HG03571 (cell line): ENCODE results near the gene ZNF587B.
"Not testable (repeated sequence)": the region's sequence is repeated elsewhere in the genome, so short reads cannot be mapped to it uniquely, and the experiment has no call there.

Experiments
- ATAC-seq: cut with Tn5 transposase; IDR thresholded peaks from one replicate; pipeline ENCODE4 v1.9.1; 2021; ENCODE audit not compliant: unreplicated experiment

ZNF587B gene

DNA sequence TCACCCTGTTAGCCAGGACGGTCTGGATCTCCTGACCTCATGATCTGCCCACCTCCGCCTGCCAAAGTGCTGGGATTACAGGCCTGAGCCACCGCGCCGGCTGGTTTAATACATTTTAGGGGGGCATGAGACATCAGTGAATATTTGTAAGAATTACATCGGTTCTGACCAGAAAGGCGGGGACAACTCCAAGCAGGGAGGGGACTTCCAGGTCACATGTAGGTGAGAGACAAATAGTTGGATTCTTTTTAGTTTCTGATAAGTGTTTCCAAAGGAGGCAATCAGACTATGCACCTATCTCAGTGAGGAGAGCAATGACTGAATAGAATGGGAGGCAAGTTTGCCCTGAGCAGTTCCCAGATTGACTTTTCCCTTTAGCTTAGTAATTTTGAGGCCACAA lies 11.7 kb upstream of the ZNF587B start:
- ATAC-seq = no peak

DNA sequence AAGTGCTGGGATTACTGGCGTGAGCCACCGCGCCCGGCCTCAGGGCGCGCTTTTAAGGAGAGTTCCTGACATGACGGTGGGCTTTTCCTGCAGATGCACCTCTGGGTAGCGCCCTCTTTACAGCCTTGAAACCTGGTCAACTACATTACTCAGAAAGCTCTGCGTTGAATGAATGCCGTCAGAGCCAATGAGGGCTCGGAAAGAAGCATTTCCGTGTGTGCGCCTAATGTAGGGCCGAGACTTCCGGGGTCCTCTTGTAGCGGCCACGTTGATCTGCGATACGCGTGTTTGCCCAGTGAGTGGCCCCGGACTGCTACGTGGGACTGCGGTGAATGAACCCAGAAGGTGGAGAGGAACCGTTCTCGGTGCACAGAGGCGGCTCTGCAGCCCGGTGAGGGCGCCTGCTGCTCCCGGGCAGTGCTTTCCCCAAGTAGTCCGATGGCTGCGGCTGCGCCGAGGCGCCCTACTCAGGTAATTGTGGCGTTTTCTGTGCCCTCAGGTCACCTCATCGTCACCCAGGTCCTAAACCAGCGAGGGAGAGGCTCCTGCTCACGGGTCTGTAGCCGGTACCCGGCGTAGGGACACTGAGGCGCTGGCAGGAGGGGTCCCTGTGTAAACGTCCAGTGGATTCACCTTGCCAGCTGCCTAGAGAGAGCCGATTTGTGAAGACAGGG lies 10.5 kb upstream of the ZNF587B start:
- ATAC-seq = peak; percentile 89

DNA sequence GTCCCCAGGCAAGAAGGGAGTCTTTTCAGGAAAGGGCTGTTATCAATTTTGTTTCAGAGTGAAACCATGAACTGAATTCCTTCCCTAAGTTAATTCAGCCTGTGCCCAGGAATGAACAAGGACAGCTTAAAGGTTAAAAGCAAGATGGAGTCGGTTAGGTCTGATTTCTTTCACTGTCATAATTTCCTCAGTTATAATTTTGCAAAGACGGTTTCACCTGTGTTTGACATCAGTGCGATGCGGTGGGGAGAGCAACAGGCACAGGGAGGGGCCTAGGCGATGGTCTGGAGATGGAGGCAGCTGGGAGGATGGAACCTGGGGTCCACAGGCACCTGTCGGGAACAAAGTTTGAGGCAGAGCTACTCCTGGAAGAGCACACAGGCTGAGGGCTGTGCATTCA lies 9.5 kb upstream of the ZNF587B start:
- no peak for ATAC-seq

DNA sequence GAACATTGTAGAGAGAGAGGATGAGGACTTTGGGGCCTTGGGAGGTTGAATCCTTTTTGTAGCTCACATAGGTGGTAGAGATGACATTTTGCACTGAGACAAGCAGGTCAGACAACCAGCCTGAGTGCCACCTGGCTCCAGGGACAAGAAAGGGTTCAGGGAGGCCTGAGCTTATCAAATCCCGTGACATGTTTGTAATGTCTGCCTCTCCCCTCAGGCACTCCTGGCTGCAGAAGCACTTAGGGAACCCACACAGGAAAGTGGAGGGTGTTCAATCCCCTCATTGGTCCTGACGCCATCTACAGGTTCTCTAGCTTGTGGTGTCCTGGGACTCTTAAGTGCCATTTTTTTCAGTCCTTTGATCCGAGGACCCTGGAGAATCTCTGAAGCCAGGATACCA lies 9.0 kb upstream of the ZNF587B start:
- not testable (repeated sequence) for ATAC-seq

DNA sequence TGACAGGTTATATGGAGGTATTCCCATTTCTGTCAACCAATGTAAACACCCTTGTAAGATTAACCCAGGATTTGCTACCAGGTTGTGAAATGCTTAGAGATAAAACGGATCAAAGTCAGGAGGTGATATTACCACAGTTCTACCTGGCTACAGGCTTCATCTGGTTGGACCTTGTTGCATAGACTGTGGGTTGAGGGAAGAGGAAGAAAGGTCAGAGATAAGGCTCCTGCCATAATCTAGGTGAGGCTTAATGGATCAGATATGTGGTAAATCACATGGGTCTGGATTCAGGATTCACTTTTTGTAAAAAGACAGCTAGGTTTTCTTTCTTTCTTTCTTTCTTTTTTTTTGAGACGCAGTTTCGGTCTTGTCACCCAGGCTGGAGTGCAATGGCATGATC lies 8.6 kb upstream of the ZNF587B start:
- ATAC-seq = not testable (repeated sequence)

DNA sequence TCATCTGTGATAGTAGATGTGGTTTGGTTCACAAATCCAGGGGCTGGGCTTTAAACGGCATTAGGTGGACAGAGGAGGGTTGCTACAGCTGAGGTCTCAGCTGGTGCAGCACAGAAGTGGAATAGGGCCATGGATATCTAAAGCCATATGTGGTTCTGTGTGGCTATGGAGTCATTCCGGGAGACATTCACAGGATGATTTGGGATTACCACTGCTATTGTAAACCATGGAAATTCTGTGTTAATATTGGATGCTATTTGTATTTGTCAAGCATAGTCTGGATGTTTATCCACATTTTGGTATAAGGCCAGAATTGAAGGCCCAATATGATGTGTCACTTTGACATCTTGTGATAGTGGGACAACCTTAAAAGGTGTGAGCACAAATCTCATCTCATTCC lies 6.9 kb upstream of the ZNF587B start:
- ATAC-seq = not testable (repeated sequence)

DNA sequence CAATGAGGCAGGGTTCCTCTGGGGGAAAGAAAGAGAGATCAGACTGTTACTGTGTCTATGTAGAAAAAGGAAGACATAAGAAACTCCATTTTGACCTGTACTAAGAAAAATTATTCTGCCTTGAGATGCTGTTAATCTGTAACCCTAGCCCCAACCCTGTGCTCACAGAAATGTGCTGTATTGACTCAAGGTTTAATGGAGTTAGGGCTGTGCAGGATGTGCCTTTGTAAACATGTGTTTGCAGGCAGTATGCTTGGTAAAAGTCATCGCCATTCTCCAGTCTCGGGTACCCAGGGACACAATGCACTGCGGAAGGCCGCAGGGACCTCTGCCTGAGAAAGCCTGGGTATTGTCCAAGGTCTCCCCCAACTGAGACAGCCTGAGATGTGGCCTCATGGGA lies 6.5 kb upstream of the ZNF587B start:
- ATAC-seq = not testable (repeated sequence)

DNA sequence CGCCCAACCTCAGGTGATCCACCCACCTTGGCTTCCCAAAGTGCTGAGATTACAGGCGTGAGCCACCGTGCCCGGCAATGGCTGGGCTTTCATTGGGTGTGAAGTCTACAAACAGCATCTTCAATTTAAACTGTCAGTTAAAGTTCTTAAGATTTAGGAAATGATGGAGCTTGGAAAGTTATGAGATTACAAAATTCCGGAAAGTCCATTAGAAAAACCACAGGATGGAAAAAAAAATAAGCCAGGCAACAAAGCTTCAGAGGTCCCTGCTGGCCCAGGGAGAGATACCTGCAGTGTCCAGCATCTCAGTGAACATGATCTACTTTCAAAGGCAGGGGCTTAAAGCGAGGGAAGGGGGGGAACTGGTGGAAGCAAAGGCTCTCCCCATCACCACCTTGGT lies 4.6 kb upstream of the ZNF587B start:
- ATAC-seq = no peak

DNA sequence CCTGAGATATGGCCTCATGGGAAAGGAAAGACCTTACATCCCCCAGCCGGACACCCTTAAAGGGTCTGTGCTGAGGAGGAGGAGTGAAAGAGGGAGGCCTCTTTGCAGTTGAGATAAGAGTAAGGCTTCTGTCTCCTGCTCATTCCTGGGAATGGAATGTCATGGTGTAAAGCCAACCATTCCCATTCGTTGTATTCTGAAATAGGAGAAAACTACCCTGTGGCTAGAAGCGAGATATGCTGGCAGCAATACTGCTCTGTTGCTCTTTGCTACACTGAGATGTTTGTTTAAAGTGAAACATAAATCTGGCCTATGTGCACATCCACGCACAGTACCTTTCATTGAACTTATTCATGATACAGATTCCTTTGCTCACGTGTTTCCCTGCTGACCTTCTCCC lies 783 bp upstream of the ZNF587B start:
- no peak for ATAC-seq

DNA sequence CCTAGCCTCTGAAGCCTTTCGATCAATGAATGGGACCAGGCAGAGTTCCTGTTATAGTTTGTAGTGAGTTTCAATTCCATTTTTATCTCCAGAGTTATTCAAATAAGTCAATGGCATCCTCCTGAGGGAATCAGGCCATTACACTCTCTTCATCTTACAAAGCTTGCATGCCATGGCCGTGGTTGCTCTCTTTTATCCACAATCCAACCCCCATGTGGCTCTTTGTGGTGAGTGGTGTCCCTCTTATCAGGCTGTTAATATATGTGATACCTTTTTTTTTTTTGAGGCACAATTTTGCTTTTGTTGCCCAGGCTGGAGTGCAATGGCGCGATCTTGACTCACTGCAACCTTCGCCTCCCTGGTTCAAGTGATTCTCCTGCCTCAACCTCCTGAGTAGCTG lies 6.9 kb downstream of the ZNF587B start:
- not testable (repeated sequence) for ATAC-seq

DNA sequence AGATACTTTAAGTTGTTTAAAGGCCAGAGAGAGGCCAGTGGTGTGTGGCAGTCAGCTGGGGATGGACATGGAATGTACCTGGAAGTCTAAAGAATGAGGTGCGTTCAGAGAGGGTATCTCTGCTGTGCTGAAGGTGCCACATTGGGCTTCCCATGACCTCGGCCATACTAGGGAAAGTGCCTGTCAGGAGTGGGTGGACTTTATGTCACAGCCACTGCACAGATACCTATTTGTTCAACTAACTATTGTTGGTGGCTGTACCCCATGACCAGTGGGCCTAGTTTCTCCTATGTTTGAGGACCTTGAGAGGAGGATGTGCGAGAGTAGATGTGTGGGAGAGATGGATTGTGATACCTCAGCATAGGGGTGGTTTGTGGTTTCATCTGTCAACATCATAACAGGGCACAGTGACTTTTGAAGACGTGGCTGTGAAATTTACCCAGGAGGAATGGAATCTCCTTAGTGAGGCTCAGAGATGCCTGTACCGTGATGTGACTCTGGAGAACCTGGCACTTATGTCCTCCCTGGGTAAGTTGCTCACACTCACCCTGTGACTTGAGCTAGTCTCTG lies 8.6 kb downstream of the ZNF587B start:
- not testable (repeated sequence) for ATAC-seq

DNA sequence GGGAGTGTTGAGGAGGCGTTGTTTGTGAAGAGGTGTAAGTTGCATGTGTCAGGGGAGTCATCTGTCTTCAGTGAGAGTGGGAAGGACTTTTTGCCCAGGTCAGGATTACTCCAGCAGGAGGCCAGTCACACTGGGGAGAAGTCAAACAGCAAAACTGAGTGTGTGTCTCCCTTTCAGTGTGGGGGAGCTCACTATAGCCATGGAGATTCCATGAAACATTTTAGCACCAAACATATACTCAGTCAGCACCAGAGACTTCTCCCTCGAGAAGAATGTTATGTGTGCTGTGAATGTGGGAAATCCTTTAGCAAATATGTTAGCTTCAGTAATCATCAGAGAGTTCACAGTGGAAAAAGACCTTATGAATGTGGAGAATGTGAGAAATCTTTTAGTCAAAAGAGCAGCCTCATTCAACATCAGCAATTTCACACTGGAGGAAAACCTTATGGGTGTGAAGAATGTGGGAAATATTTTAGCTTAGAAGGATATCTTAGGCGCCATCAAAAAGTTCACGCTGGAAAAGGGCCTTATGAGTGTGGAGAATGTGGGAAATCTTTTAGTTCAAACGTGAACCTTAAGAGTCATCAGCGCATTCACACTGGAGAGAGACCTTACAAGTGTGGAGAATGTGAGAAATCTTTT lies 11.1 kb downstream of the ZNF587B start:
- no peak for ATAC-seq

DNA sequence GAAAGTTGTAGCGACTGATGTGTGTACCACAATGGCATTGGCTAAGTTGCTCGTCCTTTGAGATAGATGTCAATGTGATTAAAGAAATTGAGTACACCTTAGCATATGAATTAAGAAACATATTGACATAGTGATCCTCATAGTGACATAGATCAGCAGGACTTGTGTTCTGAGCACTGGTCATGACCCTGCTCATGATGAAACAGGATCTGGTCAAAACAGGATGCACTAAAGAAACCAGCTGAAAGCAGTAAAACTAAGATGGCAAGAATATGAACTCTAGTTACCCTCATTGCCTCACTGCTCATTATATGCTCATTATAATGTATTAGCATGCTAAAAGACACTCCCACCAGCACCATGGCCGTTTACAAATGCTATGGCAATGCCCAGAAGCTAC lies 17.1 kb downstream of the ZNF587B start:
- ATAC-seq = not testable (repeated sequence)

DNA sequence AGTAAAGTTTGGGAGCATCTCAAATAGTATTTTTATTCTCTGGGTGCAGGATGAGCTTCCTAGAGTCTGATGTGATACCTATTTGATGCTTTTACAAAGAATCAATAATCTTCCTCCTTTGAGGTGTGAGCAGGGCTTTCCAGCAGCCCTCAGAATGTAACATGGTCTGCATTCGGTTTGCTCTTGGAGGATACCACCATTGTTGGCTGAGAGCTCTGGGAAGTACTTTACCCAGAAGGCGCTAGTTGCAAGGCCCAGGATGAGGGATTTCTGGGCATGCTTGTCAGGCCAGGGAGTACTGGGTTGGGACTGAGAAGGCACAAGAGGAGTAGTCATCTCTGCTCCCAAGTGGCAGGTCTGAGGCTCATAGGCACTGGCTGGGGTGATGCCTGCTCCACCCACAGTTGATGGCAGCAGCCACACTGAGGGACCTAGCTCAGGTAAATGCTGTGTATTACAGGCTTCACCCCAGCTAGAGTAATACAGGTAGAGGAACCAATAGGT lies 19.1 kb downstream of the ZNF587B start:
- peak; percentile 28 for ATAC-seq

DNA sequence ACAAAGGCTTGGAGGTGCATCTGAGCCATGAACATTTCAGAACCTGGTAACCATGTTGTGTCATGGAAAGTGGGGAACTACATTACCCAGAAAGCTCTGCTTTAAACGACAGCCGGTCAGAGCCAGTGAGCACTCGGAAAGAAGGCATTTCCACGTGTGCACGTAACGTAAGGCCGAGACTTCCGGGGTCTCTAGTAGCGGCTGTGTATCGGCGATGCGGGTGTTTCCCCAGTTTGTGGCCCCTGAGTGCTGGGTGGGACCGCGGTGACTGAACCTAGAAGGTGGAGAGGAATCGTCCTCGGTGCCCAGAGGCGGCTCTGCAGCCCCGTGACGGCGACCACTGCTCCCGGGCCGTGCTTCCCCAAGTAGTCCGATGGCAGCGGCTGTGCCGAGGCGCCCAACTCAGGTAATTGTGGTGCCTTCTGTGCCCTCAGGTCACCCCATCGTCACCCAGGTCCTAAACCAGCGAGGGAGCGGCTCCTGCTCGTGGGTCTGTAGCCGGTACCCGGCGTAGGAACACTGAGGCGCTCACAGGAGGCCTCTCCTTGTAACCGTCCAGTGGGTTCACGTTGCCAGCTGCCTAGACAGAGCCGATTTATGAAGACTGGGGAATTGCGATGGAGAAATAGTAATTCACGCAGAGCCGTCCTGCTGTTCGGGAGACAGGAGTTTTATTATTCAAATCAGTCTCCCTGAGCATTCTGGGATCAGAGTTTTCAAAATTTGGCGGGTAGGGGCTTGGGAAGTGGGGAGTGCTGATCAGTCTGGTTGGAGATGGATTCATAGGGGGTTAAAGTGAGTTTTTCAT lies 19.8 kb downstream of the ZNF587B start, which contains the start of gene ZNF587:
Gene ZNF587 (plus strand): TSS at position 194 of the 808 bp plus-strand sequence. CDS start 180 bp downstream, at position 374.
- peak; percentile 92 for ATAC-seq

DNA sequence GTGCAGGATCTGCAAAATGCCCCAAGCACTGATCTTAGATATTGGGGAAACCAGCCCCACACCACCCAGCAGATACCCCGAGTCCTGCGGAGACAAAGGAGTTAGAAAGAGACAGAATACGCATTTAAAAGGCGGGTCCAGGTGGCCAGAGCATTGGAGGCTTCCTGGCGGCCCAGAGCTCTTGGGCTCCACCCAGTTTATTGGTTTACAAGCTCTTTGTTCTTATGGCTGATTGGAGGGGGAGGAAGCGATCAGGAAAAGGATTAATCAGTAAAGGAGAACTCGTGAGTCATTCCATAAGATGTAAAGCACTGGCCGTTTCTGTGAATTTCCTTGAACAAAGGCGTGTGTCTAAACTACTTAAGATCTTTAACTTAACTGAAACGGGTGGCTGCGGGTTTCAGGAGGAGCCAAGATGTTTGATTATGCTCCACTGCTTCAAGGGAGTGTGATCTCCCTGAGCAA lies 20.5 kb downstream of the ZNF587B start:
- no peak for ATAC-seq

DNA sequence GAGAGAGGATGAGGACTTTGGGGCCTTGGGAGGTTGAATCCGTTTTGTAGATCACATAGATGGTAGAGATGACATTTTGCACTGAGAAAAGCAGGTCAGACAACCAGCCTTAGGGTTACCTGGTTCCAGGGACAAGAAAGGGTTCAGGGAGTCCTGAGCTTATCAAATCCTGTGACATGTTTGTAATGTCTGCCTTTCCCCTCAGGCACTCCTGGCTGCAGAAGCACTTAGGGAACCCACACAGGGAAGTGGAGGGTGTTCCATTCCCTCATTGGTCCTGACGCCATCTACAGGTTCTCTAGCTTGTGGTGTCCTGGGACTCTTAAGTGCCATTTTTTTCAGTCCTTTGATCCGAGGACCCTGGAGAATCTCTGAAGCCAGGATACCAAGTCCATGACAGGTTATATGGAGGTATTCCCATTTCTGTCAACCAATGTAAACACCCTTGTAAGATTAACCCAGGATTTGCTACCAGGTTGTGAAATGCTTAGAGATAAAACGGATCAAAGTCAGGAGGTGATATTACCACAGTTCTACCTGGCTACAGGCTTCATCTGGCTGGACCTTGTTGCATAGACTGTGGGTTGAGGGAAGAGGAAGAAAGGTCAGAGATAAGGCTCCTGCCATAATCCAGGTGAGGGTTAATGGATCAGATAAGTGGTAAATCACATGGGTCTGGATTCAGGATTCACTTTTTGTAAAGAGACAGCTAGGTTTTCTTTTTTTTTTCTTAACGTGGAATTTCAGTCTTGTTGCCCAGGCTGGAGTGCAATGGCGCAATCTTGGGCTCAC lies 21.9 kb downstream of the ZNF587B start:
- not testable (repeated sequence) for ATAC-seq

DNA sequence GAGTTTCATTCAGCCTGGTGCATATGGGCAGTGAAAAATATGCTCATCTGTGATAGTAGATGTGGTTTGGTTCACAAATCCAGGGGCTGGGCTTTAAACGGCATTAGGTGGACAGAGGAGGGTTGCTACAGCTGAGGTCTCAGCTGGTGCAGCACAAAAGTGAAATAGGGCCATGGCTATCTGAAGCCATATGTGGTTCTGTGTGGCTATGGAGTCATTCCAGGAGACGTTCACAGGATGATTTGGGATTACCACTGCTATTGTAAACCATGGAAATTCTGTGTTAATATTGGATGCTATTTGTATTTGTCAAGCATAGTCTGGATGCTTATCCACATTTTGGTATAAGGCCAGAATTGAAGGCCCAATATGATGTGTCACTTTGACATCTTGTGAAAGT lies 24.0 kb downstream of the ZNF587B start:
- ATAC-seq = not testable (repeated sequence)

DNA sequence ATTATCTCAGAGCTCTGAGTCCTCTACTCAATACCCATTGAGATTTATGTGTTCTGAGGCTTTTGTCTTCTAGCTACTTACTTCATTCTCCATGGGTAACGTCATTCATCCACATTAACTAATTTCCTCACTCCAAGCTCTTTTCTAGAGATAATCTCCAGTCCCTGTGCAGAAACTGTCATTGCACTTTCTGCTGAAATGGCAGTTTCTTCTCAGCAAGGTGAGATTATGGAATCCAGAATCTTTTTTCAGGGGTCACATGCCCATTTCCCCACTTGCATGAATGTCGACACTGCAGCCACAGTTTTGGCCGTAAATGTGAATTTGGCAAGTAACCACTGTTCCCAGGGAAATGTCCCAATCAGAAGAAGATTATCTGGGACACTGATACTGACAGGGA lies 32.3 kb downstream of the ZNF587B start:
- not testable (repeated sequence) for ATAC-seq

DNA sequence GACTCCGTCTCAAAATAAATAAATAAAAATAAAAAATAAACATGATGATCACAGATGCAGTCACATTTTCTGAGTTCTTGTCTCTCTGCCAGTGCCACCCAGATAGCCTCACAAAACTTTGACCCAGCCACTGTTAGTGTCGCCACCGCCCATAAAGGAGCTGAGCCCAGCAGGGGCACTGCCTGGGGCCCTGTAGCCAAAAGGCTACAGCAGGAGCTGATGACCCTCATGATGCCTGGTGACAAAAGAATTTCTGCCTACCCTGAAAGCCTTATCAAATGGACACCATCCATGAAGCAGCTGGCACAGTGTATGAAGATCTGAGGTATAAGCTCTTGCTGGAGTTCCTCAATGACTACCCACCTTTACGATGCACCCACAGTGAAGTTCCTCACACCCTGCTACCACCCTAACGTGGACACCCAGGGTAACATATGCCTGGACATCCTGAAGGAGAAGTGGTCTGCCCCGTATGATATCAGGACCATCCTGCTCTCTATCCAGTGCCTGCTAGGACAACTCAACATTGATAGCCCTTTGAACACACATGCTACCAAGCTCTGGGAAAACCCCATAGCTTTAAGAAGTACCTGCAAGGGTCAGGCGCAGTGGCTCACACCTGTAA lies 37.9 kb downstream of the ZNF587B start:
- no peak for ATAC-seq
